SU-DHL-6 (cell line): ENCODE data around the gene FGF5.

Experiments used
- EZH2phosphoT487 ChIP-seq: fragments of 200-600 bp; sonication (generic), shearing (Covaris generic); conservative IDR thresholded peaks from 2 replicates; pipeline ENCODE4 v1.6.1; 2018; ENCODE audit warnings: mild to moderate bottlenecking, antibody characterized with exemption, low read length, moderate library complexity, mixed read lengths
- TF ChIP-seq, protein P1 (sequence below): fragments of 200-600 bp; sonication (generic); IDR thresholded peaks from one replicate; pipeline ENCODE4 v1.5.1; 2017; ENCODE audit warnings: antibody characterized with exemption, mild to moderate bottlenecking, low read length, moderate library complexity; ENCODE audit not compliant: insufficient read depth, poor library complexity, severe bottlenecking

DNA sequence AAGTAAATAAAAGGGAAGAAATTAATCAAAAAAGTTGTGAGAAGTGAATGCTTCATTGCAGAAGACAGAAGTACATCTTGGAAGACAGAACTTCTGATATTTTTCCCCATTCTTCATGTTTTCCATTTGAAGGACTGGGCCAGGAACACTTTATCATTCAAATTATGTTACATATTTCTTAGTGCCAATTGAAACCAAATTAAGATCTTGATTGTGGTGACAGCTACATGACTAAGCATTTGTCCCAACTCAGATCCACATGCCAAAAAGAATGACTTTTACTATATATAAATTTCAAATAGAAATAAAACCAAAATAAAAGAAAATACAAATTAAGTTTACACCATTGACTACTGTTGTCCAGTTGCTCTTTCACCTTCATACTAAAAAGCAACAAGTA, 14.0 kb upstream of the FGF5 start:
- TF ChIP-seq, protein P1, sequence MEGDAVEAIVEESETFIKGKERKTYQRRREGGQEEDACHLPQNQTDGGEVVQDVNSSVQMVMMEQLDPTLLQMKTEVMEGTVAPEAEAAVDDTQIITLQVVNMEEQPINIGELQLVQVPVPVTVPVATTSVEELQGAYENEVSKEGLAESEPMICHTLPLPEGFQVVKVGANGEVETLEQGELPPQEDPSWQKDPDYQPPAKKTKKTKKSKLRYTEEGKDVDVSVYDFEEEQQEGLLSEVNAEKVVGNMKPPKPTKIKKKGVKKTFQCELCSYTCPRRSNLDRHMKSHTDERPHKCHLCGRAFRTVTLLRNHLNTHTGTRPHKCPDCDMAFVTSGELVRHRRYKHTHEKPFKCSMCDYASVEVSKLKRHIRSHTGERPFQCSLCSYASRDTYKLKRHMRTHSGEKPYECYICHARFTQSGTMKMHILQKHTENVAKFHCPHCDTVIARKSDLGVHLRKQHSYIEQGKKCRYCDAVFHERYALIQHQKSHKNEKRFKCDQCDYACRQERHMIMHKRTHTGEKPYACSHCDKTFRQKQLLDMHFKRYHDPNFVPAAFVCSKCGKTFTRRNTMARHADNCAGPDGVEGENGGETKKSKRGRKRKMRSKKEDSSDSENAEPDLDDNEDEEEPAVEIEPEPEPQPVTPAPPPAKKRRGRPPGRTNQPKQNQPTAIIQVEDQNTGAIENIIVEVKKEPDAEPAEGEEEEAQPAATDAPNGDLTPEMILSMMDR = no peak
- no peak for TF ChIP-seq EZH2phosphoT487
